ENCODE measurements around the gene PCBP3.
"Not testable (repeated sequence)": the region's sequence is repeated elsewhere in the genome, so short reads cannot be mapped to it uniquely, and the experiment has no call there.

PCBP3 gene

DNA sequence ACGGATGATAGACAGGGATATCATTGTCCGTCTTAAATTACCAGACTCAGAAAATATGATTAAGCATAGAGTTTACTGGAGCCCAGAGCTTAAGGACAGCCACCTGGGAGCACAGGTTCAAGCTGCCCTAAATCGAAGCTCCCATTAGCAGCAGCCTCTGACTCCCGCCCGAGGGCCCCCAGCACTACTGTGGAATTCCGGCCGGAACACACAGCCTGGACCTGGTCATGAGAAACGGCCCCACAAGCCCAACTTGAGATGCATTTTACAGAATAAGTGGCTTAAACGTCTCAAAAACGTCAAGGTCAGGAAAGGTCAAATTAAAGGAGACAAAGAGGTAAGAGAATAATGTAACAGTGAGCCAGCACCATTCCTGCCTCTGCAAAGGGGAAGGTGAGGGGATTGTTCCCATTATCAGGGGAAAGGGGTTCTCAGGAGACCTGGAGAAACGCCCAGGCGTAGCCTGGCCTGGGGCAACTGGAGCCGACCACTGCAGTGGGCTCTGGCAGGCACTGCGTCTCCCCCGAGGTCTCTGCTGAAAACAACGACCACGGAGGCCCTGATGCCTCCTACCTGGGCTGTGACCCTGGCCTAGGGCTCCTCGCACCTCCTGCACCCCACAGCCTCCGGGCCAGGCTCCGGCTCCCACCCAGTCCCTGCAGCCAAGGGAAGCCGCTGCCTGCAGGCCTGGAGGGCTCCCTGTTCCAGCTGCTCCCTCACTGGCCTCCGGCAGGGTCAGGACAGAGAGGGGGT lies 326.6 kb downstream of the PCBP3 start:
- no peak for DNase-seq (ENCODE audit: low read depth)

DNA sequence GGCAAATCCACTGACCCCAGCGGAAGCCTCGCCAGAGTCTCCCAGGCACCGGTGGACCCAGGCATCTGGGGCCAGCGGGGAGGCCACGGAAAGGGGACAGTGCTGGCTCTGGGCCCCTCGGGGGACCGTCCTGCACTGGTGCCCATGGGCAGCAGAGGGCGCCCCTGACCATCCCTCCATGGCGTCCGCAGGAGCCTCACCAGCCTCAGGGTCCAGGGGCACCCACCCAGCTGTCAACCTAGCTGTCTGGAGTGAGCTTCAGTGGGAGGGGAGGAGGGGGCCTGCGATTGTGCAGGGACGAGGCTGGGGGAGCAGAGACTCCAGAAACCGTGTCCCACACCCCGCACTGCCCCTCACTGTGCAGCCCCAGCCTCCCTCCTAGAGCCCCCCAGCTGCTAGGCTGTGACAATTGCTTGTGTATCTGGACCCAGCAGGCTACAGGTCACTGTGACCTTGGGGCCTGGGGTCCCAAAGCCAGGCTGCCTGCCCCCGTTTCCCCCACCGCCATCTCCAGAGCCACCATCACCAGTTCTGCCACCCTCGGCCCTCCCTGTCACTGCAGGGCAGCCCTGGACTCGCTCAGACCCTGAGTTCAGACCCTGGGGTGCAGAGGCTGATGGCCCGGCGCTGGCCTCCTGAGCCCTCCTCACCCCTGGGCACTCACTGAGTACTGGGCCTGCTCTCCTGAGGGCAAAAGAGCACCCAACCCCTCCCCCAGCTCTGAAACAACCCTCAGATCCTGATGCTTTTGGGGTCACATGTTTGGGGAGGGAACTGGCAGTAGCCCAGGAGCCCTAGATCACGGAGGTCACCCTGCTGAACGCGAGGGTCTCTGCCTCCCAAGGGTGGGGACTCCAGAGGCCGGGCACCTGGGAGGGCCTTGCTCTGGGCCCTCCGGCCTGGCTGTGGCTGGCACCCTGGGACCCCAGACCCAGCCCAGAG lies 327.4 kb downstream of the PCBP3 start:
- DNase-seq (ENCODE audit: low read depth) = no peak

DNA sequence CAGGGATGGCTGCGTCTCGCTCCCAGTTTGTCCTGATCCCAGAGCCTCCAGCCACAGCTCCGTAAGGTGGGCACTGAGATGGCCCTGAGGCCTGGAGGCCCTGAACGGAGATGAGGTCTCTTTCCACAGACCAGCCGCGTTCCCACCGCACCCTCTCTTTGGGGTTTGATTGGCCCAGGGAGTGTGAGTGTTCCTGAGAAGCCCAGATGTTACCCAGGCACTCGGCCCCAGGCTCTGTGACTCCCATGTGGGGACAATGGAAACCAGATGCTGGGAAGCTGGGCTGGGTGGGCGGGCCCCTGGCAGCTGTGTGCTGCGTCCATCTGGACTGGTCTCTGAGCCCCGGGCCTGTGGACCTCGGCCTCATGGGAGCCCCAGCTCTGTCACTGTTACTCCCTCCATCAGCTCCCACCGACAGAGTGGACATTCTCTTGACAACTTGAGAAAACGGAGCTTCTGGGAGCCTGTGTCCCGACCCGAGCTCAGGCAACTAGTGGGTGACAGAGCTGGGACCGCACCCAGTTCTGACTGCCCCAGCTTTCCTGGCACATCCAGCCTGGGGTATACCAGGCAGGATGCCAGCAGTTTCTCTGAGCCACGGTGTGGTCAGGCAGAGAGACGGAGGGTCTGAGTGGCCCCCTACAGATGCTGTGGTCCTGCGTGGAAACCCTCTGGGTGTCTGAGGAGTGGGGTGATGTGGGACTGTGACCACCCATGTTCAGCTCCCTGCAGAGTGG lies 328.3 kb downstream of the PCBP3 start:
- peak; percentile 80 for DNase-seq (ENCODE audit: low read depth)

DNA sequence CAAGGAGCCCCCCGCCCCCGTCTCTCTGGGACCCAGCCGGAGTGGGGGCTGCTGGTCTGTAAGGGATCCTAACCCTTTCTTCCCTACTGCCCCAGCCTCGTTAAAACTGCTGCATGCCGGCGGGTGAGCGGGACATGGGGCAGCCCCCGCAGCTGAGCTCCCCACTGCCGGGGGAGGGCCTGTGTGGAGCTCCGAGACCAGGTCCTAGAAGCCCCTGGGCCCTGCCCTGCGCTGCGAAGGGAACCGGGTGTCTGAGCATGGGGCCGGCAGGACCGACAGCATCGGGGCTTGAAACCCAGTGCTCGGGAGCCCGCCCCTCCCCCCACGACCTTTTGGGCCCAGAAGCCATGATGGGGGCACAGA lies 328.8 kb downstream of the PCBP3 start:
- DNase-seq (ENCODE audit: low read depth) = no peak

DNA sequence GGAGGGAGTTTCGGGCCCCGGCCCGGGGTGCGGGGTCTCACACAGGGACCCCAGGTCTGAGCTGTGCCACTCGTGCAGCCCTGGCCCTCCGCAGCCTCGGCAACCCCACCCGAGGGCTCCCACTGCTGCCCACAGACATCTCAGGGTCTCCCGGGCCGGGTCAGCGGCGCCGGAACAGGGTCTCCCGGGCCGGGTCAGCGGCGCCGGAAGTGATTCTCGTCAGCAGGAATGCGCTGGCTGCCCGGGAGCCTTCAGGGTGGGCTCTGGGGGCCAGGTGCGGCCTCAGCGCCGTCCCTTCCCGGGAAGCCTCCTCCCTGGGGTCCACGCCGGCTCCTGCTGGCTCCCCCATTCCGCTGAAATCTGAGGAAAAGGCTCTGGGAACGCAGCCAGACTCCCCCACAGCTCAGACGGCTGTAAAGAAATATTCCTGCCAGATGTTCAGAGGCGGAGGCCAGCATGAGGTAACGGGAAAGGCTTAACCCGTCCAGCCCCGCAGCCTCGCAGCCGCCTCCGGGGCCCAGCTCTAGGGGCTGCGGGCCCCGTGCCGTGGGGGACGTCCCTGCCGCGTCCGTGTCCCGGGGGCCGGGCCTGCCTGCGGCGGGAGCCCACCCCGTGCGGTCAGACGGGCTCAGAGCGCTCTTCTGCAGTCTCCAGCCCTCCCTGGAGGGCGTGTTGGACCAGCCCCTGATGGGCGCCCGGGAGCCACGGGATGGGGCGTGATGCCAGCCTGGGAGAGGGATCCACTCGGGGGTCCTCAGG lies 329.4 kb downstream of the PCBP3 start:
- peak; percentile 63 for DNase-seq (ENCODE audit: low read depth)

DNA sequence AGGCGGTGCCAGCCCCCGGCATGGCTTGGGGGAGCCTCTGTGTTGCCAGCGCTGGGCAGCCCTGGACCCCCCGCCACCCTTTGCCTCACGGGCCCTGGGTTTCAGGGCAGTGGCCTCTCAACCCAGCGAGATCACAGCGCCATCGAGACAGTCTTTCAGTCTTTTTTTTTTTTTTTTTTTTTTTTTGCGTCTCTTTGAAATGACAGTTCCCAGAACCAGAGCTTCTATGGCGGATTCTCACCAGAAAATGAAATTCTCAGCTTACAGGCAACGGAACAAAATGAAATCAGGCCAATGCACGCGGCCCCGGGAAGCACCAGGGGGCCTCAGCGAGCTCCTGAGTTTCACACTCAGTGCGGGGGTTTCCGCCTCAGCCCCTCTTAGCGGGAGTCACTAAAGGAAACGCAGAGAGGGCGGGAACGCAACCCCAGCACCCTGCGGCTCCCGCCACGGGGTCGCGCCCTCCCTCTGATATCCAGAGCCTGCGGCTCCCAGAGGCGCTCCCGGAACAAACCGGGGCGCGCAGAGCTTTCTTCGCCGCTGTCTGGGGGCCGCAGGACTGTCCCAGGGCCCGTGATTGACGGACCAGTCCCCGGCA lies 330.0 kb downstream of the PCBP3 start:
- DNase-seq (ENCODE audit: low read depth) = peak; percentile 53

DNA sequence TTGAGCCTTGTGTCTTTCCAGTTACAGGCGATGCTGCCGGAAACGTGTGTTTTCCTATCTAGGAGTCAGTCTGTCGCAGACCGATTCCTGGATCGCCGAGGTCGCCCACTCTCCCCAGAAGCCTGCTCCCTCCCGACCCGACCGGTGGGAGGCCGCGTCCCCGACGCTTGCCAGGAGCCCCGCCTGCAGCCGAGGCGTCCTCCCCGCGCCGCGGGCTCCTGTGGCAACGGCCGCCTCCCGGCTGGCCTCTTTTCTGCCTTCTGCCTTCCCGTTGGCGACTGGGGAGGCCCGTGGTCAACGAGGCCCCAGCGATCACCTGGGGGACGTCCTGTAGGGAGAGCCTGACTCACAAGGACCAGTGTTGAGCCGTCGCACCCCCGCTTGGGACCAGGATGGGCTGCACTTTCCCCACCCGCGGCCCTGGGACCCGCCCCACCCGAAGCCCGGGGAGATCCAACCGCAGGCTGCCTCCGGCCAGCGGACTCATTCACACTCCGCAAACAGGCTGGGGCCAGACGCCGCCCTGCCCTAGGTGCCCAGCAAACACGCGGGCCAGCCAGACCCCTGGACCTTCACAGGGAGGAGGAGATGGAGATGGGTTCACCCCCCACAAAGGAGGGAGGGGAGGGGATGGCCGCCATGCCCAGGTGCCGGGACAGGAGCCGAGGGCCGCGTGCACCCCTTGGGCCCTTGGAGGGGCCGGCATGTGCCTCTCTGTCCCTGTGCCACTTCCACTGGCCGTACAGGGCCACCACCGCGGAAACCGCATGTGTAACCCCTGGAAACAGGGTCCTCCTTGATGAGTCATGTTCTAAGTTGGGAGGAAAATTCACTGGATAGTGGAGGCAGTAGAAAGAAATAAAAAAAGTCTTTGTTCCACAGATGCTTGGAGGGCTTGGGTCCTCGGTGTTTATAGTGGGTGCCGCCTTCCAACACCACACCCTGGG lies 330.8 kb downstream of the PCBP3 start:
- DNase-seq (ENCODE audit: low read depth) = no peak

DNA sequence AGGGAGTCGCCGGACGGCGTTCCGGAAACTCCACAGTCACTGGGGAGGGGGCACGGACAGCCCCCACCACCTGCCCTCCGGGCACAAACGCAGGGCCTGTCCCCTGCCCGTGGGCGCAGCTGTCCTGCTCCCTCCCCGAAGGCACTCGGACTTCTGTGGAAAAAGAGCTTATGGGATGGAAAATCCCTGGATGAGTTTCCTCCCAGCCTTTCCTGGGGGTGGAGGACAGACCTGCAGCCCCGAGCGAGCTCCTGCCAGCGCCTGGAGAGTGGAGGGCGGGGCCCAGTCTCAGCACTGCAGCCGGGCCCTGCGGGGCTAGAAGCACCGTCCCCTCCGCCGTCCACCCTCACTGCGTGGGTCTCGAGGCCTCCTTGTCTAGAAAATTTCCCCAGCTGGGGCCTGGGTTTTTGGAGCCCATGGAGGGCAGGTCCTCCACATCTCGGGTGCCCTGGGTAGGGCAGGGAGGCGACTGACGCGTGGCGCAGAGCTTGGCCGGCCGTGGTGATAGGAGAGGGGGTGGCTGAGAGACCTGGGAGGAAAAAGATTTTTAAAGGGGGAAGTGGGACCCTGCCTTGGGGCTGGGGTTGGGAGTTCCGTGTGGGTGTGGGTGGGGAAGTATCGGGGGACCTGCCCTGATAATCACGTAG lies 331.6 kb downstream of the PCBP3 start:
- DNase-seq (ENCODE audit: low read depth) = no peak

DNA sequence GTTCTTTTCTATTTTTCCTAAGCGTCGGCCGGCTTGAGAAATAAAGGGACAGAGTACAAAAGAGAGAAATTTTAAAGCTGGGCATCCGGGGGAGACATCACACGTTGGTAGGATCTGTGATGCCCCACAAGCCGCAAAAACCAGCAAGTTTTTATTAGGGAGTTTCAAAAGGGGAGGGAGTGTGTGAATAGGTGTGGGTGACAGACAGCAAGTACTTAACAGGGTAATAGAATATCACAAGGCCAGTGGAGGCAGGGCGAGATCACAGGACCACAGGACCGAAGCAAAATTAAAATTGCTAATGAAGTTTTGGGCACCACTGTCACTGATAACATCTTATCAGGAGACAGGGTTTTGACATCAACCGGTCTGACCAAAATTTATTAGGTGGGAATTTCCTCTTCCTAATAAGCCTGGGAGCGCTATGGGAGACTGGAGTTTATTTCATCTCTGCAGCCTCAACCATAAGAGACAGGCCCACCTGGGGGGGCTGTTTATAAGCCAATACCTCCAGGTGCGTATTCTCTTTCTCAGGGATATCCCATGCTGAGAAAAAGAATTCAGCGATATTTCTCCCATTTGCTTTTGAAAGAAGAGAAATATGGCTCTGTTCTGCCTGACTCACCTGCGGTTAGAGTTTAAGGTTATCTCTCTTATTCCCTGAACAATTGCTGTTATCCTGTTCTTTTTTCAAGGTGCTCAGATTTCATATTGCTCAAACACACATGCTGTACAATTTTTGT lies 332.3 kb downstream of the PCBP3 start:
- not testable (repeated sequence) for DNase-seq (ENCODE audit: low read depth)

DNA sequence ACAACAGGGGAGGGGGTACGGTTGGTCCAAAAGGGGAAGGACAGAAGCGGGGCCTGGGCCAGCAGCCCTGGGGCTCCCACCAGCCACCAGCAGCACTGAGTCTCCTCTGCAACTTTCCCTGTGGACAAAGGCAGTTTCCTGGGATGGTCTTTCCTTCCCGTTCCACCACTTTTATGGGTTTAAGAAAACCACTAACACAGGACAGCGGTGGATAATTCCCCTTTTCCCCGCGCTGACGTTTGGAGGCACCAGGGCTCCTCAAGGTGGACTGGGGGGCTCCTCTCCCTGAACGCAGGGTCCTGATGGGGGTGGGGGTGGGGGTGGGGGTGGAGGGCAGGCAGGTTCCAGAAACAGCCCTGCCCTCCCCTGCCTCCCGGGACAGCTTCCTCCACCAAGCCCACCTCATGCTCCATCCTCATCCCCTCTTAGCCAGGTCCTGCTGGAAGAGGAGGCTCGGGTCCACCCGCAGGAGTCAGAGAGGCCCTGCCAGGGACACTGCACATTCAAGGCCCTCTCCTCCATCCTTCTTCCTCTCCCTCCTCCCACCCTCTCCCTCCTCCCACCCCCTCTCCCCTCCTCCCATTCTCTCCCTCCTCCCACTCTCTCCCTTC lies 333.3 kb downstream of the PCBP3 start:
- DNase-seq (ENCODE audit: low read depth) = no peak

DNA sequence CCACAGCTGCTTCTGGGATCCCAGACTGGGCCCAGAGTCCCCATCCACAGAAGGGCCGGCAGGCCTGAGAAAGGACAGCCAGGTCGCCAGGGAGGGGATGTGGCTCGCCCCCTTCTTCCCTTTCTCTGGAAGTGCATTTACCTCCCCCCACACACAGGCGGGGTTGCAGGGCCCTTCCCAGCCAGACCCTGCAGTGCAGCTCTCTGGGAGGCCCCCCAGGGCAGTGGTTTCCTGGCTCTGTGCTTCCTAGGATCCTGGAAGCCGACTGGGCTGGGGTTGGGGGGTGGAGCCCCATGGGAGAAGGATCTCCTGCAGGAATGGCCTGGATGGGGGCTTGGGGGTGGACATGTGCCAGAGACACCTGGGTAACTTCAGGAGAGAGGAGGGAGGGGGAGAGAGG lies 333.9 kb downstream of the PCBP3 start:
- DNase-seq (ENCODE audit: low read depth) = no peak

DNA sequence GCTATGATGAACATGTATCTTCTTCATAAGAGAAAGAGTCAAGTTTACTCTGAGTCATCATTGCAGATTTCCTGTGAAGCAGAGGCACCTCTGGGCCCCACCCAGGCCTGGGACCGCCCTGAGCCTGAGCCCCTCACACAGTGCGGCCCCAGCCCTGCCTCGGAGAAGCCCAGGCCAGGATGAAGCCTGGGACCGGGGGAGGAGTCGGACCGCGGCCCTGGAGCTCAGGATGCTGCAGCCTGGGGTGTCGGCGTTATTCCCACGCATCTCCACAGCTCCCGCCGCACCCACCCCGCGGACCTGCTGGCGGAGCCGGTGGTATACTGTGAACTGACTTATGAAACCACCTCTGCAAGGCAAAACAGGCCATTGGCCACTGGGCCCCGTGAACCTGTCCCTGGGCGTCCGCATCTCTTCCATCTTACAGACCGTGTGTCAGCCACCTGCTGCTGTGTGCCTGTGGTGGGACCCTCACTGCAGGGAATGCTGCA lies 335.7 kb downstream of the PCBP3 start:
- no peak for DNase-seq (ENCODE audit: low read depth)

DNA sequence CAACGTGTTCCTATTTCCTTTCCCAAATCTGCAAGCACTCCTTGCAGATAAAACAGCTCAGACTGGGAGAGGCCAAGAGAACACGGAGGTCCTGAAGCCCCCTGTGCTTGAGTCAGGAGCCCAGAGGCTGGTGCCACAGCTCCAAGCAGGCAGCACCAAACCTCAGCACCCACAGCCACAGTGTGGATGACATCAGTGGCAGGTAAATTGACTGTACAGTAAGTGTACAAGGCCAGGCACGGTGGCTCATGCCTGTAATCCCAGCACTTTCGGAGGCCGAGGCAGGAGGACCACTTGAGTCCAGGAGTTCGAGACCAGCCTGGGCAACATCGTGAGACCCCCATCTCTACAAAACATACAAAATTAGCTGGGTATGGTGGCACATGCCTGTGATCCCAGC lies 336.1 kb downstream of the PCBP3 start:
- no peak for DNase-seq (ENCODE audit: low read depth)

DNA sequence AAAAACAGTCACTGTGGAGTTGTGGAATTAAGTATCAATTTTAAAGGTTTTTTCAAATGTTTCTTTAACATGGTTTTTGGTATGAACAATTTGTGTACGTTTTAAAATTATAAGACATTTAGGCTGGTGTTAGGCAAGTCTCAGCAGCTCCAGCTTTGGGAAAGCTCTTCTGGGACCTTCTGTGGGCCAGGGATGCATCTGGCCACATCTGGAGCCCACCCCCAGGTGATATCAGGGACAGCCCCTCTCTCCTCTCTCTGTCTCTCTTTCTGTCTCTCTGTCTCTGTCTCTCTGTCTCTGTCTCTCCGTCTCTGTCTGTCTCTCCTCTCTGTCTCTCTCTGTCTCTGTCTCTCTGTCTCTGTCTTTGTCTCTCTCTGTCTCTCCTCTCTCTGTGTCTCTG lies 336.7 kb downstream of the PCBP3 start:
- DNase-seq (ENCODE audit: low read depth) = no peak

DNA sequence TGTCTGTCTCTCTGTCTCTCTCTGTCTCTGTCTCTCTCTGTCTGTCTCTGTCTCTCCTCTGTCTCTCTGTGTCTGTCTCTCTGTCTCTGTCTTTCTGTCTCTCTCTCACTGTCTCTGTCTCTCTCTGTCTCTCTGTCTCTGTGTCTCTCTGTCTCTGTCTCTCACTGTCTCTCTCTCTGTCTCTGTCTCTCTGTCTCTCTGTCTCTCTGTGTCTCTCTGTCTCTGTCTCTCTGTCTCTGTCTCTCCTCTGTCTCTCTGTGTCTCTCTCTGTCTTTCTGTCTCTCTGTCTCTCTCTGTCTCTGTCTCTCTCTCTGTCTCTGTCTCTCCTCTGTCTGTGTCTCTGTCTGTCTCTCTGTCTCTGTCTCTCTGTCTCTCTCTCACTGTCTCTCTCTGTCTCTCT lies 337.2 kb downstream of the PCBP3 start:
- DNase-seq (ENCODE audit: low read depth) = no peak

DNA sequence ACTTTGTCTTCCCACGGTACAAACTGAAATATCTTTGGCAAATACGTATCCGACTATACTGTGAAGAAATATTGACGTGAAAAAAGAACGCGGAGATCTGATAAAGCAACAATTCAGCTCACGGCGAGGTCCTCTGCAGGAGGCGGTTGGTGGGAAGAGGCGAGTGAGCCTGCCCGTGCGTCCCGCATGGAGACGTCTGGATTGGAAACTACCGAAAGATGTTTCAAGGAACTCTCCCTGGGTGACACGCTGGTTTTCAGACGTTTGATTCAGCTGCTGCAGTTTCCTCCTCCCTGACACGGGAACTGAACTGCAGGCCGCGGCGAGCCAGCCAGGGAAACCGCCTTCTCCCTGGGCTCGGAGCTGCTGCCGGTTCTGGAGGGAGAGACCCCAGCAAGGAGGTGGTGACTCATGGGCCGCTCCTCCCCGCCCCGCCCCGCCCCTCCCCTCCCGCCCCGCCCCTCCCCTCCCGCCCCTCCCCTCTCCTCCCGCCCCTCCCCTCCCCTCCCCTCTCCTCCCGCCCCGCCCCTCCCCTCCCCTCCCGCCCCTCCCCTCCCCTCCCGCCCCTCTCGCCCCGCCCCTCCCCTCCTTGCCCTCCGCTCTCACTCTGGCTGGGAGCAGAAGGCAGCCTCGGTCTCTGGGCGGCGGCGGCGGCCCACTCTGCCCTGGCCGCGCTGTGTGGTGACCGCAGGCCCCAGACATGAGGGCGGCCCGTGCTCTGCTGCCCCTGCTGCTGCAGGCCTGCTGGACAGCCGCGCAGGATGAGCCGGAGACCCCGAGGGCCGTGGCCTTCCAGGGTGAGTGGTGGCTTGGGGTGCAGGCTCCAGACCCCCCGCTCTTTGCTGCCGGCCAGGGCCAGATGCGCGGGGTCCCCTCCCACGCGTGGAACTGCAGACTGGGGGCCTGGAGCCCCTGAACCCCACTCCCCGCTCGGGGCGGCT lies 337.9 kb downstream of the PCBP3 start, which contains the start of gene COL6A1:
TSS of gene COL6A1 (plus strand) at position 620 of the 941 bp plus-strand sequence. CDS start at position 701, 81 bp downstream.
- DNase-seq (ENCODE audit: low read depth) = peak; percentile 58

DNA sequence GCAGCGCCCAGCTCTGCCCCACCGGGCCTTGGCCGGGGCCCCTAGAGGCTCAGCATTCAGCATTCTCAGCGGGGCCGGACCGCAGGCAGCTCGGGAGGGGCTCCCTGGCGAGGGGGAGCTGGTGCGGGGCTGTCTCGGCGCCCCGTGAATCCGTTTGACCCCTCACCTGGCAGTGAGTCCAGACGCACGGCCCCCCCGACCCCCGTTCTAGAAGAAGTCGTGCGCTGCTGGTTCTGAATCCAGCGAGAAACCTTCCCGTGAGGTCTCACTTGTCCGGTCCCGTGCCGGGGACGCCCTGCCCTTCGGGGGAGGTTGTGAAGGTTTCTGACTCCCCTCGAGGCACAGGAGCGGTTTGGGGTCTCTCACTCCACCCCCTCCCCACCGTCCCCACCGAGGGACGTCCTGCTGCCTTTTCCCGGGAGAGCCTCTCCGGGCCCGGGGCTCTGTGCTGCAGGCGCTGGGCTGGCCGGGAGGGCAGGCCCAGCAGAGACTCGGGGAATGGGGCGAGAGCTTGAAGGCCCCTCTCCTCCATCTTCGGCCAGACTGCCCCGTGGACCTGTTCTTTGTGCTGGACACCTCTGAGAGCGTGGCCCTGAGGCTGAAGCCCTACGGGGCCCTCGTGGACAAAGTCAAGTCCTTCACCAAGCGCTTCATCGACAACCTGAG lies 338.7 kb downstream of the PCBP3 start:
- DNase-seq (ENCODE audit: low read depth) = no peak

All from HS-5 (cell line).